ENCODE results near the gene WAPL.
"Not testable (repeated sequence)": the region's sequence is repeated elsewhere in the genome, so short reads cannot be mapped to it uniquely, and the experiment has no call there.

Gene WAPL

DNA sequence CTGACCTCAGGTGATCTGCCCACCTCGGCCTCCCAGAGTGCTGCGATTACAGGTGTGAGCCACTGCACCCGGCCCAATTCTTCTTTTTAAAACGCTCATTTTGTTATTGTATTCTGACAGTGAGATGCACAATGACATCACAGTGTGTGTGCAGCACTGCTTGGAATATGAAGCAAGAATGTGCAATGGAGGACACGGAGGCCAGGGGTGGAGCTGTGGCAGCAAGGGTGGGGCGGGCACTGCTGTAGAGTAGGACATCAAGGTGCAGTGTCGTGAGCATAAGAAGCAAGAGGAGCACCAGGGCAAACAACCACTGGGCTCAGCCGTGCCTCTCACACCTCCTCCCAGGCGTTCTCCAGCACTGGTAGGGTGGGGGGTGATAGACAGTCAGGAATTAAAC is 128.2 kb downstream of the WAPL start:
- Histone ChIP-seq H3K9me3 (ENCODE audit: control insufficient read depth in 5 of 5, low read length in 5 of 5) (no peaks in the 10 kb centered on the region), H3K36me3 (ENCODE audit: control insufficient read depth in 5 of 5, insufficient read depth in 5 of 5, low read length in 5 of 5) (no peaks in the 10 kb centered on the region), H3K27me3 (ENCODE audit: control insufficient read depth in 5 of 5, insufficient read depth in 4 of 5, low read length in 5 of 5) (peaks cover 19 to 35% (median 23%) of the 10 kb centered on the region in 5 donors), H3K9ac (ENCODE audit: low read length in 5 of 5) (no peak overlapping the region), H3K4me3 (ENCODE audit: low read depth in 1 of 5, low read length in 5 of 5) (no peak overlapping the region), H3K4me1 (ENCODE audit: control insufficient read depth in 5 of 5, insufficient read depth in 5 of 5, low read length in 5 of 5) (peaks cover 0 to 8% (median 6%) of the 10 kb centered on the region in 5 donors), H3K27ac (ENCODE audit: low read depth, low read length) (no peak overlapping the region)

DNA sequence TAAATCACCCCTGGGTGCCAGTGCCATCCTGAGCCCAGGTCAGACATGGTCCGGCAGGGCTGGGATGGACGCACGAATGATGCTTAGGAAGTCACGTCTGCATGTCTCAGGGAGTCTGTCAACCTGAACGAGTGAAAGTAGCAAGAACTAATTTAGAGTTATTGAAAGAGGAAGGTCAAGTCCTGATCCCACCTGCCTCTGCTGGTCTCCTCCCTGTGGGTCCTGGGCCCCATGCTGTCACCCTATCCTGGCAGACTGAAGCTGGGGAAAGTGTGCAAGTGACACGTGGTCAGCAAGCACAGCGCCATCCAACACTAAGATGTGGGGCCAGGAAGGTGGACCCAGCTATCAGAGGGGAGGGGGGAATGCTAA is 128.9 kb downstream of the WAPL start:
- no peak overlapping the region for H3K27ac ChIP-seq (ENCODE audit: low read depth, low read length)
- no peaks in the 10 kb centered on the region for H3K9me3 ChIP-seq (ENCODE audit: control insufficient read depth in 5 of 5, low read length in 5 of 5)
- no peaks in the 10 kb centered on the region for H3K36me3 ChIP-seq (ENCODE audit: control insufficient read depth in 5 of 5, insufficient read depth in 5 of 5, low read length in 5 of 5)
- no peak overlapping the region for H3K9ac ChIP-seq (ENCODE audit: low read length in 5 of 5)
- H3K4me3 ChIP-seq (ENCODE audit: low read depth in 1 of 5, low read length in 5 of 5): no peak overlapping the region
- peaks cover 25 to 42% (median 28%) of the 10 kb centered on the region in 5 donors for H3K27me3 ChIP-seq (ENCODE audit: control insufficient read depth in 5 of 5, insufficient read depth in 4 of 5, low read length in 5 of 5)
- H3K4me1 ChIP-seq (ENCODE audit: control insufficient read depth in 5 of 5, insufficient read depth in 5 of 5, low read length in 5 of 5): peaks cover 0 to 8% (median 6%) of the 10 kb centered on the region in 5 donors

DNA sequence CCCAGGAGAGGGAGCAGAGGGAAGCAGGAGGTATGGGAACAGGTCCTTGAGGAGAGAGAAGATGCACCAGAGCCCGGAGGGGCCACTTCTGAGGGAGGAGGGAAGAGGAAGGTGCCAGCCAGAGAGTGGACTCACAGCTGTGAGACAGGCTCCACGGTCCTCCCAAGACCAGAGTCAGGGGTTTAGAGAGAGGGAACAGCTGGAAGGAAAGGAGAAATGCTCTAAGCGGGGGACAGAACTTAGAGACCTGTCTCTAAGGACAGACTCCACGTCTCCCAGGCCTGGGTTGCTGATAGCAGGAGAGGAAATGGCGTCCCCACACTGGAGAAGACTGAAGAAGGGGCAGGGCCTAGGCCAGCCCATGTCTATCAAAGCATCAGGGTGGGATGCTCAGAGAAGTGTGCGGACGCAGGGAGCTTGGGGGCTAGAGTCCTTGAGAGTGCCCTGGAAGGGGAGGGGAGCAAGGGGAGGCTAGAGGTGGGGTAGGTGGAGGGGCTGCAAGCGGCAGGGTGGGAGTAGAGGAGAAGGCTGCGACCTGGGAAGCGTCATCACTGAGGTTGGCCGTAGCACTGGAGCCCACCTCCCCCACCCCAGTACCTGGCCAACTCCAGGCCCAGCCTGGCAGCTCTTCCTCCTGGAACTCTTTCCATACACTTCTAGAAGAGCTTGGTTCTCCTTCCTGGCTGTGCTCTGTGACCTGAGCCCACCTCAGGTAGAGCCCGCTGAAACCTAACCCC is 129.4 kb downstream of the WAPL start:
- H3K36me3 ChIP-seq (ENCODE audit: control insufficient read depth in 5 of 5, insufficient read depth in 5 of 5, low read length in 5 of 5): no peaks in the 10 kb centered on the region
- peaks cover 26 to 47% (median 33%) of the 10 kb centered on the region in 5 donors for H3K27me3 ChIP-seq (ENCODE audit: control insufficient read depth in 5 of 5, insufficient read depth in 4 of 5, low read length in 5 of 5)
- H3K4me1 ChIP-seq (ENCODE audit: control insufficient read depth in 5 of 5, insufficient read depth in 5 of 5, low read length in 5 of 5): peaks cover 0 to 8% (median 6%) of the 10 kb centered on the region in 5 donors
- no peaks in the 10 kb centered on the region for H3K9me3 ChIP-seq (ENCODE audit: control insufficient read depth in 5 of 5, low read length in 5 of 5)
- H3K9ac ChIP-seq (ENCODE audit: low read length in 5 of 5): no peak overlapping the region
- no peak overlapping the region for H3K27ac ChIP-seq (ENCODE audit: low read depth, low read length)
- H3K4me3 ChIP-seq (ENCODE audit: low read depth in 1 of 5, low read length in 5 of 5): no peak overlapping the region

DNA sequence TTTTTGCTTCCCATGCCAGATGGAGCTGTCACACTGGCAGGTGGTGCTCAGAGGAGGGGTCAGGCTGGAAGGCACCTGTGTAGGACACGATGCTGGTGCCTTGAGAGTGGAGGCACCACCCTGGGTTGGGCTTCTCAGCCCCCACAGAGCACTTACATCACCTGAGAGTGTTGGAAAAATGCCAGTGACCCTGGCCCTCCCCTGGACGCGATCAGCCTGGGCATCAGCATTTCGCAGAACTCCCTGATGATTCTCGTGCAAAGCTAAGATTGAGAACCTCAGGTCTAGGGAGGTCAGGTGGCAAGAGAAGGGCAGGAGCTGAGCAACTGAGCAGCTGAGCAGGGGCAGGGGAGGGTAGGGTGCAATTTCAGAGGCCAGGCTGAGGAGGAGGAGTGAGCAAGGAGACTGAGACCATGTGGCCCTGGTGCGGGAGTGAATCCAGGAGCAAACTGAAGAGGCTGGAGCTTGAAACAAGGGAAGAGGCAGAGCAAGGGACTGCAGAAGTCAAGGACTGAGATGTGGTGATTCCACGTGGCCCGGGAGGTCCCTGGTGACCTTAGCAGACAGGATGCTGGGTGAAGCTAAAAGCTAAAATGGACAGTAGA is 130.3 kb downstream of the WAPL start:
- Histone ChIP-seq H3K4me1 (ENCODE audit: control insufficient read depth in 5 of 5, insufficient read depth in 5 of 5, low read length in 5 of 5) (peaks cover 0 to 8% (median 6%) of the 10 kb centered on the region in 5 donors), H3K9ac (ENCODE audit: low read length in 5 of 5) (no peak overlapping the region), H3K27ac (ENCODE audit: low read depth, low read length) (no peak overlapping the region), H3K27me3 (ENCODE audit: control insufficient read depth in 5 of 5, insufficient read depth in 4 of 5, low read length in 5 of 5) (peaks cover 26 to 48% (median 34%) of the 10 kb centered on the region in 5 donors), H3K4me3 (ENCODE audit: low read depth in 1 of 5, low read length in 5 of 5) (no peak overlapping the region), H3K9me3 (ENCODE audit: control insufficient read depth in 5 of 5, low read length in 5 of 5) (no peaks in the 10 kb centered on the region), H3K36me3 (ENCODE audit: control insufficient read depth in 5 of 5, insufficient read depth in 5 of 5, low read length in 5 of 5) (no peaks in the 10 kb centered on the region)

DNA sequence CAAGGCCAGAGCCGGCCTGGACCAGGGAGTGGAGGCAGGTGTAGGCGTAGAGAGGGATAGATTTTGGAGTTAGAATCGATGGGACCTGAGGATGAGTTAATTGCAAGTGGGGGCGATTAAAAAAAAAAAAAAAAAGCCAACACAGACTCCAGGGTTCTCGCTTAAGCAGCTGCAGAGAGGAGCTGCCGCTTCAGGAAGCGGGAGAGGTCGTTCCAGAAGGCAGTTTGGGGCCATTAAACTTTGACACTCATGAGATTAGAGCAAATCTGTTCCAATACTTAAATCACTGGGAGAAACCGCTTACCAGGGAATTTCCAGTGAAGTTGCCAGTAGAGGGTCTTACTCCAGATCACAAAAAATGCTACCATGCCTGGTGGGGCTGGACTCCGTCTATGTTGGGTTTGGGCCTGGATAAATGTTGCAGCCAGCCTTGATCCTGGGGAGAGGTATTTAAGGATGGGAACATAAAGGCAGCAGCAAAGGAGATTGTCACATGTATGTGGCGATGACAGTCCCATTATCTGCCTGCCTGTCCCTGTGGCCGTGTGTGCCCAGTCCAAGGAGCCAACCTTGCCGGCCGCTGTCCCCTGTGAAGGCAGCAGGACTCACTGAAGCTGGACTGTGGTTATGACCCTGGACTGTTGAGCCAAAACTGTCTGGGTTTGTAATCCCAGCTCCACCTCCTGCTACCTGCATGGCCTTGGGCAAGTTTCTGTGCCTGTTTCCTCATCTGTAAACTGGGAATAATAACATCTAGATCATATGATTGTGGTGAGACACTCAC is 131.1 kb downstream of the WAPL start:
- H3K9me3 ChIP-seq (ENCODE audit: control insufficient read depth in 5 of 5, low read length in 5 of 5): no peaks in the 10 kb centered on the region
- H3K4me3 ChIP-seq (ENCODE audit: low read depth in 1 of 5, low read length in 5 of 5): no peak overlapping the region
- no peak overlapping the region for H3K27ac ChIP-seq (ENCODE audit: low read depth, low read length)
- no peaks in the 10 kb centered on the region for H3K36me3 ChIP-seq (ENCODE audit: control insufficient read depth in 5 of 5, insufficient read depth in 5 of 5, low read length in 5 of 5)
- H3K9ac ChIP-seq (ENCODE audit: low read length in 5 of 5): no peak overlapping the region
- peaks cover 26 to 52% (median 34%) of the 10 kb centered on the region in 5 donors for H3K27me3 ChIP-seq (ENCODE audit: control insufficient read depth in 5 of 5, insufficient read depth in 4 of 5, low read length in 5 of 5)
- peaks cover 0 to 8% (median 6%) of the 10 kb centered on the region in 5 donors for H3K4me1 ChIP-seq (ENCODE audit: control insufficient read depth in 5 of 5, insufficient read depth in 5 of 5, low read length in 5 of 5)

DNA sequence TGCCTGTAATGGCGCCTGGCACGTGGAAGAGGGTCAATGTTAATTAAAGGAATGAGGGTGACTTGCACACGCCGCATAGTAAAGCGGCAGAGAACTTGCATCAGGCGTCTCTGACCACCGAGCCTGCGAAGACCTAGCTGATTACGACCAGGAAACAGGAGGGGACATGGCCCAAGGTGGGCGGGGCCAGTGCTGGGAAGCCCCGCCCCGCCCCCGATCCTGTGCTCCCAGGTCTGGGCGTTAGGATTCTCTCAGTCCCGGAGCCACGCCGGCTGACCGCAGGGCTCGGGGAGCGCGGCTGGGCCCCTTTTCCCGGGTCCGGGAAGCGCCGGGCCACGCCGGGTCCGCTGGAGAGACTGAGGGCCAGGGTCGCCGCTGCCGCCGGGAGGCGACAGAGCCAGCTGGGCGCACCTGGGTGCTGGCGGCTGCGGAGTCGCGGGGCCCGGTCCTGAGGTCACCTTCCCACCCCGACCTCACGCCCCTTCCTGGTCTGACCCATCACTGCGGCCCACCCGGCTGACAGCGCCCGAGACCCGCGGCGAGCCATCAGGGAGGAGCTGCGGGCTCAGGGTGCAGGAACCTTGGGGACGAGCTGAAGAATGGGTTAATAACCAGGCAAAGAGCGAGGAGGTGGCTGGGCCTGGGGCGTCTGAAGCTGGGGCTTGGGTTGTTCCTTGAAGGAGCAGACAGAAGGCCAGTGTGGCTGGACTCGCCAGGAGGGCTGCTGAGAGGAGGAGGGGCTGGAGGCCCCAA is 132.0 kb downstream of the WAPL start:
- Histone ChIP-seq H3K36me3 (ENCODE audit: control insufficient read depth in 5 of 5, insufficient read depth in 5 of 5, low read length in 5 of 5) (no peaks in the 10 kb centered on the region), H3K9me3 (ENCODE audit: control insufficient read depth in 5 of 5, low read length in 5 of 5) (no peaks in the 10 kb centered on the region), H3K27ac (ENCODE audit: low read depth, low read length) (no peak overlapping the region), H3K9ac (ENCODE audit: low read length in 5 of 5) (no peak overlapping the region), H3K4me3 (ENCODE audit: low read depth in 1 of 5, low read length in 5 of 5) (peak overlapping the region; percentile 5 to 58 (median 40)), H3K4me1 (ENCODE audit: control insufficient read depth in 5 of 5, insufficient read depth in 5 of 5, low read length in 5 of 5) (peaks cover 0 to 8% (median 6%) of the 10 kb centered on the region in 5 donors), H3K27me3 (ENCODE audit: control insufficient read depth in 5 of 5, insufficient read depth in 4 of 5, low read length in 5 of 5) (peaks cover 26 to 52% (median 34%) of the 10 kb centered on the region in 5 donors)

DNA sequence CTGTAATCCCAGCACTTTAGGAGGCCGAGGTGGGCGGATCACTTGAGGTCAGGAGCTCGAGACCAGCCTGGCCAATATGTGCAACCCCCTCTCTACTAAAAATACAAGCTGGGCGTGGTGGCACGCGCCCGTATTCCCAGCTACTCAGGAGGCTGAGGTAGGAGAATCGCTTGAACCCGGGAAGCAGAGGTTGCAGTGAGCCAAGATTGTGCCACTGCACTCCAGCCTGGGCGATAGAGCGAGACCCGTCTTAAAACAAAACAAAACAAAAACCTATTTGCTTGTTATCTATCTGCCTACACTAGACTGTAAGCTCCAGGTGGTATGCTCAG is 132.5 kb downstream of the WAPL start:
- H3K27me3 ChIP-seq (ENCODE audit: control insufficient read depth in 5 of 5, insufficient read depth in 4 of 5, low read length in 5 of 5): peaks cover 26 to 50% (median 34%) of the 10 kb centered on the region in 5 donors
- not testable (repeated sequence) for H3K36me3 ChIP-seq (ENCODE audit: control insufficient read depth in 5 of 5, insufficient read depth in 5 of 5, low read length in 5 of 5); H3K9ac ChIP-seq (ENCODE audit: low read length in 5 of 5); H3K27ac ChIP-seq (ENCODE audit: low read depth, low read length); H3K4me1 ChIP-seq (ENCODE audit: control insufficient read depth in 5 of 5, insufficient read depth in 5 of 5, low read length in 5 of 5); H3K9me3 ChIP-seq (ENCODE audit: control insufficient read depth in 5 of 5, low read length in 5 of 5)
- peak overlapping the region; percentile 5 to 58 (median 40) for H3K4me3 ChIP-seq (ENCODE audit: low read depth in 1 of 5, low read length in 5 of 5)

DNA sequence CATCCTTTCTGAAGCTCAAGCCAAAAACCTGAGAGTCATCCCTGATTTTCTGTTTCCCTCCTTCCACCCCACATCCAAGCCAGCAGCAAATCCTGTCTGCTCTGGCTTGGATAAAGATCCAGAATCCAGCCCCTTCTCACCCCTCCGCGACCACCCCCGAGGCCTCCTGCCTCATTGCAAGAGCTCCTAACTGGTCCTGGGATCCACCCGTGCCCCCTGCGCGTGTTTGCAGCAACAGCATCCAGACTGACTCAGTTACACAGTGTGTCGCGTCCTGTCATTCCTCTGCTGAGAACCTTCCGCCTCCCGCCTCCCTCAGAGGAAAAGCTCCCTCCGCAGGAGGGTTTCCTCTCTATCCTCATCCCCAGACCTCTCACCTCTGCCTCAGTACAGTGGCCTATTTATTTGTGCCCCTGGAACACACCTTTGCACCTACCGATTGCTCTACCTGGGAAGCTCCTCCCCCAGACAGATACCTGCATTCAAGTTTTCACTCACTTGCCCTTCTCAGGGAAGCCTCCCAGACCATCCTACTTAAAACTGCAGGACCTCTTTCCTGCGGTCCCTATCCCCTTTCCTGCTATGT is 133.4 kb downstream of the WAPL start:
- Histone ChIP-seq H3K36me3 (ENCODE audit: control insufficient read depth in 5 of 5, insufficient read depth in 5 of 5, low read length in 5 of 5) (no peaks in the 10 kb centered on the region), H3K4me3 (ENCODE audit: low read depth in 1 of 5, low read length in 5 of 5) (no peak overlapping the region), H3K9ac (ENCODE audit: low read length in 5 of 5) (no peak overlapping the region), H3K27ac (ENCODE audit: low read depth, low read length) (no peak overlapping the region), H3K27me3 (ENCODE audit: control insufficient read depth in 5 of 5, insufficient read depth in 4 of 5, low read length in 5 of 5) (peaks cover 26 to 47% (median 34%) of the 10 kb centered on the region in 5 donors), H3K9me3 (ENCODE audit: control insufficient read depth in 5 of 5, low read length in 5 of 5) (no peaks in the 10 kb centered on the region), H3K4me1 (ENCODE audit: control insufficient read depth in 5 of 5, insufficient read depth in 5 of 5, low read length in 5 of 5) (peaks cover 0 to 8% (median 6%) of the 10 kb centered on the region in 5 donors)

DNA sequence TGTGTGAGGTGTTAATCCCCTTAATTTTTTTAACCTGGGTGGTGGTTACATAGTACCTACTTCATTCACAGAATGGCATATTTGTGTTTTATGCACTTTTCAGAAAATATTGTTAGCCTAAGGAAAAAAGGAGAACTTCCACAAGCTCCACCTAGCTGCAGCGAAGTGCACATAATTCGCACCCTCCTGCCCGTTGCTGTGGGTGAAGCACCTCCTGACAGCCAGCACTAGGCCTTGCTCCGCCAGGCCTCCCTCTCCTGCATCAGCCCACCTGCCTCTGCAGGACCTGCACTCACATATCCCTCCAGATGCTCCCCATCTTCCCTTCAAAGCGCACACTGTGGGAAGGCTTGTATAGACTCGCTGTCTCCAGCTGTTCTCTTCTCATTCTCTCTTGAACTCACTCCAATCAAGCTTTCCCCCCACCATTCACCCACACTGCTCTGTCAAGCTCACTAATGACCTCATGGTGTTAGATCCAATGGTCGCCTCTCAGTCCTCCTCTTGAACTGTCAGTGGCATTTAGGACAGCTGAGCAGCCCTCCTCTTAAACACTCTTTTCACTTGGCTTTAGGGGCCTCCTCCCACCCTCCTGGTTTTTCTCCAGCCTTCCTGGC is 134.3 kb downstream of the WAPL start:
- Histone ChIP-seq H3K36me3 (ENCODE audit: control insufficient read depth in 5 of 5, insufficient read depth in 5 of 5, low read length in 5 of 5) (no peaks in the 10 kb centered on the region), H3K27ac (ENCODE audit: low read depth, low read length) (no peak overlapping the region), H3K27me3 (ENCODE audit: control insufficient read depth in 5 of 5, insufficient read depth in 4 of 5, low read length in 5 of 5) (peaks cover 22 to 46% (median 31%) of the 10 kb centered on the region in 5 donors), H3K9me3 (ENCODE audit: control insufficient read depth in 5 of 5, low read length in 5 of 5) (no peaks in the 10 kb centered on the region), H3K4me1 (ENCODE audit: control insufficient read depth in 5 of 5, insufficient read depth in 5 of 5, low read length in 5 of 5) (peaks cover 0 to 8% (median 6%) of the 10 kb centered on the region in 5 donors), H3K9ac (ENCODE audit: low read length in 5 of 5) (no peak overlapping the region), H3K4me3 (ENCODE audit: low read depth in 1 of 5, low read length in 5 of 5) (no peak overlapping the region)

Data from subcutaneous abdominal adipose tissue (tissue), 5 donors.